Kidney epithelial cell (primary cell): ENCODE measurements around the gene PTPN14. TPM values are rescaled to one million over a fixed set of nuclear protein-coding genes. Genes with fewer than 3 reads are reported as not detected.

Experiments
- DNase-seq: peaks from one replicate; pipeline ENCODE4 v3.0.0-alpha.2; 2010; ENCODE audit warnings: low read depth
- H3K27me3 ChIP-seq: 2 replicates; pipeline ENCODE4 v1.6.0; 2011; ENCODE audit warnings: low read length; ENCODE audit not compliant: control insufficient read depth, insufficient read depth
- H3K36me3 ChIP-seq: 2 replicates; pipeline ENCODE4 v1.5.1; 2011; ENCODE audit warnings: low read length; ENCODE audit not compliant: control insufficient read depth, insufficient read depth
- H3K4me3 ChIP-seq: 2 replicates; pipeline ENCODE4 v1.5.1; 2011; ENCODE audit warnings: low read depth, mild to moderate bottlenecking, control low read depth, low read length
- CTCF ChIP-seq: IDR thresholded peaks from 2 replicates; pipeline ENCODE4 v1.5.1; 2011; ENCODE audit warnings: mild to moderate bottlenecking, moderate library complexity, low read length, control low read depth, inconsistent platforms; ENCODE audit not compliant: insufficient read depth, poor library complexity, severe bottlenecking
- total RNA-seq: library from RNA; depleted of rRNA; stranded (reverse); fragments of >200 nt; gene quantifications from 2 replicates; pipeline ENCODE4 v1.2.3, GENCODE V29; 2015

PTPN14 gene
- total RNA-seq, 1 donor from 2014 or later = 30.7 TPM

GRCh38 chr1:214586621-214587020 is 35.2 kb upstream of the PTPN14 start:
- no peak for TF ChIP-seq CTCF
- Histone ChIP-seq H3K27me3 (no peaks in the 10 kb centered on the region), H3K4me3 (no peak overlapping the region), H3K36me3 (no peaks in the 10 kb centered on the region)
- no peak for DNase-seq

- no peak for DNase-seq
- Histone ChIP-seq H3K27me3 (no peaks in the 10 kb centered on the region), H3K36me3 (no peaks in the 10 kb centered on the region), H3K4me3 (no peak overlapping the region)
- TF ChIP-seq CTCF = peak; percentile 80
Observed at GRCh38 chr1:214584805-214585766, 33.7 kb upstream of the PTPN14 start.

GRCh38 chr1:214583824-214584554 is 32.6 kb upstream of the PTPN14 start:
- H3K27me3 ChIP-seq = no peaks in the 10 kb centered on the region
- TF ChIP-seq CTCF = no peak
- H3K4me3 ChIP-seq = no peak overlapping the region
- no peak for DNase-seq
- H3K36me3 ChIP-seq = no peaks in the 10 kb centered on the region

- H3K27me3 ChIP-seq = no peaks in the 10 kb centered on the region
- H3K4me3 ChIP-seq = no peak overlapping the region
- no peaks in the 10 kb centered on the region for H3K36me3 ChIP-seq
- TF ChIP-seq CTCF = no peak
- DNase-seq = no peak
Observed at GRCh38 chr1:214583113-214583512, 31.7 kb upstream of the PTPN14 start.

GRCh38 chr1:214582289-214582891 is 31.0 kb upstream of the PTPN14 start:
- no peak for DNase-seq
- TF ChIP-seq CTCF = no peak
- Histone ChIP-seq H3K27me3 (no peaks in the 10 kb centered on the region), H3K36me3 (no peaks in the 10 kb centered on the region), H3K4me3 (no peak overlapping the region)
